Measurements from ENCODE around the gene POLG2. TPM values are rescaled to one million over a fixed set of nuclear protein-coding genes. Genes with fewer than 3 reads are reported as not detected.

POLG2 gene
- total RNA-seq, 1 experiment from 2014 or later: 28.9 TPM

DNA sequence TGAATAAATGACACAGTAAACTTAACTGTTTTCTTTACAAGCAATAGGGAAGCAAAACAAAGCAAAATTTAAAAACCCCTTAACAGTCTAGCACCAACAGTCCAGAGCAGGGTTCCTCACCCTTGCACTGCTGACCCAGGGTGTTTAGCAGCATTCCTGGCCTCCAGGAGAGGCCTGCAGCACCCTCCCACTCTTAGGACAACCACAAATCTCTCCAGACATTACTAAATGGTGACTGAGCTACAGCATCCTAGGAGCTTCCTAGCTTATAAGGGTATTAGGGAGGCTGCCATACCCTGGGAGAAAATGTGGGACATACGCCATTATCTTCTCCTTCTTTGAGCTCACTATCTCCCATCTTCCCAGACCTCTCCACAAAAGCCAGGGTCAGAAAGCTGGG lies 15.9 kb downstream of the POLG2 start:
- no peak overlapping the region for H3K4me3 Mint-ChIP-seq (ENCODE audit: unreplicated experiment)
- H3K4me1 Mint-ChIP-seq (ENCODE audit: low read depth, unreplicated experiment): no peaks in the 10 kb centered on the region
- POLR2A ChIA-PET: no interaction called here
- peaks cover 28% of the 10 kb centered on the region for H3K36me3 Mint-ChIP-seq (ENCODE audit: insufficient read depth, unreplicated experiment)
- H3K36me3 ChIP-seq (ENCODE audit: control insufficient read depth, insufficient read depth, low read length): no peaks in the 10 kb centered on the region
- TF ChIP-seq, protein P1, sequence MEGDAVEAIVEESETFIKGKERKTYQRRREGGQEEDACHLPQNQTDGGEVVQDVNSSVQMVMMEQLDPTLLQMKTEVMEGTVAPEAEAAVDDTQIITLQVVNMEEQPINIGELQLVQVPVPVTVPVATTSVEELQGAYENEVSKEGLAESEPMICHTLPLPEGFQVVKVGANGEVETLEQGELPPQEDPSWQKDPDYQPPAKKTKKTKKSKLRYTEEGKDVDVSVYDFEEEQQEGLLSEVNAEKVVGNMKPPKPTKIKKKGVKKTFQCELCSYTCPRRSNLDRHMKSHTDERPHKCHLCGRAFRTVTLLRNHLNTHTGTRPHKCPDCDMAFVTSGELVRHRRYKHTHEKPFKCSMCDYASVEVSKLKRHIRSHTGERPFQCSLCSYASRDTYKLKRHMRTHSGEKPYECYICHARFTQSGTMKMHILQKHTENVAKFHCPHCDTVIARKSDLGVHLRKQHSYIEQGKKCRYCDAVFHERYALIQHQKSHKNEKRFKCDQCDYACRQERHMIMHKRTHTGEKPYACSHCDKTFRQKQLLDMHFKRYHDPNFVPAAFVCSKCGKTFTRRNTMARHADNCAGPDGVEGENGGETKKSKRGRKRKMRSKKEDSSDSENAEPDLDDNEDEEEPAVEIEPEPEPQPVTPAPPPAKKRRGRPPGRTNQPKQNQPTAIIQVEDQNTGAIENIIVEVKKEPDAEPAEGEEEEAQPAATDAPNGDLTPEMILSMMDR (IDR thresholded peaks at IDR 0.05; ENCODE audit: insufficient read depth in 1 of 2, low read depth in 1 of 2, low read length in 1 of 2, severe bottlenecking in 1 of 2, unreplicated experiment in 1 of 2): no peak
- H3K27me3 Mint-ChIP-seq (ENCODE audit: insufficient read depth, unreplicated experiment): no peaks in the 10 kb centered on the region
- H3K27me3 ChIP-seq (replicated peaks; ENCODE audit: control insufficient read depth, insufficient read depth, low read length): no peaks in the 10 kb centered on the region
- CTCF ChIA-PET: interaction anchor here (0.9 kb wide), 1 partner anchor 62 kb away, joined by 5 read pairs; no protein-coding TSS in a partner anchor
- H3K9me3 ChIP-seq: no peaks in the 10 kb centered on the region
- intact Hi-C loops (cut with micrococcal nuclease; ENCODE audit: unreplicated experiment): no loop called here
- BruUV-seq (replicated peaks): no TSS peak
- no peaks in the 10 kb centered on the region for H3K4me1 ChIP-seq
- H3K4me3 ChIP-seq (ENCODE audit: low read depth, low read length): no peak overlapping the region
- DNase-seq: no peak
- no peak overlapping the region for H3K27ac Mint-ChIP-seq (ENCODE audit: unreplicated experiment)
- no peaks in the 10 kb centered on the region for H3K9me3 Mint-ChIP-seq (ENCODE audit: unreplicated experiment)

DNA sequence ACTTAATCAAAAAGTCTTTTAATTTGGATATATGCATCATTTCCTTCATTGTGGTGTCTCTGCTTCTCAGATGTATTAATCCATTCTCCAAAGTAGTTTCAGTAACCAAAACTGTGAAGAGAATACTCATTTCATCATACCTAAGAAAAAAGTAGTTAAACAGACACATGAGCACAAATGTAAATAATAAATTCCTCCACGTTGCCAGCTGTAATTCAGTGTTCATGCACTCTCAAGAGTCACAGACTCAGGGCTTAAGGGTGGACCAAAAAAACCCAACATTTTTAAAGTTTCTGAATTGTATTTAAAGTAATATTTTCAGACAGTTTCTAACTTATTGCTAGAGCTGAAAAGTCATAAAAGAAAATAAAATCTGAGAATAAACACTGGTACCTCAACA lies 19.0 kb downstream of the POLG2 start:
- H3K4me3 Mint-ChIP-seq (ENCODE audit: unreplicated experiment): no peak overlapping the region
- CTCF ChIA-PET: no interaction called here

DNA sequence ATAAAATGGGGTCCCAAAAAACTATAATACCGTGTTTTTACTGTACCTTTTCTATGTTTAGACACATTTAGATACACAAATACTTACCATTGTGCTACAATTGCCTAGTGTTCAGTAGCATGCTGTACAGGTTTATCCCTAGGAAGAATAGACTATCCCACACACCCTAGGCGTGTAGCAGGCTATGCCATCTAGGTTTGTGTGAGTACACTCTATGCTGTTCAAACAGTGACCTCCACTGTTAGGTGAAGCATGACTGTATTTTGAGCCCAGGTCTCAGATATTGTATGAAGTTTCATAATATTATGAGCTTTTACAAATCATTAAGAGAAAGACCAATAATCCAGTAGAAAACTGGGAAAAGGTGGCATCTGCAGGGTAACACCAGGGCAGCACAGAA lies 24.3 kb downstream of the POLG2 start:
- H3K4me3 Mint-ChIP-seq (ENCODE audit: unreplicated experiment): no peak overlapping the region
- no peak overlapping the region for H3K27ac Mint-ChIP-seq (ENCODE audit: unreplicated experiment)
- H3K4me1 Mint-ChIP-seq (ENCODE audit: low read depth, unreplicated experiment): no peaks in the 10 kb centered on the region
- no peak for DNase-seq
- Histone ChIP-seq H3K9me3 (no peaks in the 10 kb centered on the region), H3K4me1 (no peaks in the 10 kb centered on the region), H3K27me3 (replicated peaks; ENCODE audit: control insufficient read depth, insufficient read depth, low read length) (no peaks in the 10 kb centered on the region), H3K4me3 (ENCODE audit: low read depth, low read length) (no peak overlapping the region), H3K36me3 (ENCODE audit: control insufficient read depth, insufficient read depth, low read length) (no peaks in the 10 kb centered on the region)
- intact Hi-C loops (cut with micrococcal nuclease; ENCODE audit: unreplicated experiment): no loop called here
- no peaks in the 10 kb centered on the region for H3K27me3 Mint-ChIP-seq (ENCODE audit: insufficient read depth, unreplicated experiment)
- ChIA-PET POLR2A (no interaction called here), CTCF (interaction anchor here (1.0 kb wide), 1 partner anchor 52 kb away, joined by 3 read pairs; no protein-coding TSS in a partner anchor)
- no peaks in the 10 kb centered on the region for H3K9me3 Mint-ChIP-seq (ENCODE audit: unreplicated experiment)
- TF ChIP-seq, protein P1 (IDR thresholded peaks at IDR 0.05; ENCODE audit: insufficient read depth in 1 of 2, low read depth in 1 of 2, low read length in 1 of 2, severe bottlenecking in 1 of 2, unreplicated experiment in 1 of 2): no peak
- BruUV-seq (replicated peaks): no TSS peak
- H3K36me3 Mint-ChIP-seq (ENCODE audit: insufficient read depth, unreplicated experiment): peaks cover 6% of the 10 kb centered on the region

More for the DNA sequence above, 19.0 kb downstream of the POLG2 start:
- Histone ChIP-seq H3K4me1 (no peaks in the 10 kb centered on the region), H3K4me3 (ENCODE audit: low read depth, low read length) (no peak overlapping the region), H3K9me3 (no peaks in the 10 kb centered on the region), H3K36me3 (ENCODE audit: control insufficient read depth, insufficient read depth, low read length) (no peaks in the 10 kb centered on the region), H3K27me3 (replicated peaks; ENCODE audit: control insufficient read depth, insufficient read depth, low read length) (no peaks in the 10 kb centered on the region)
- Mint-ChIP-seq H3K9me3 (ENCODE audit: unreplicated experiment) (no peaks in the 10 kb centered on the region), H3K4me1 (ENCODE audit: low read depth, unreplicated experiment) (no peaks in the 10 kb centered on the region), H3K36me3 (ENCODE audit: insufficient read depth, unreplicated experiment) (peaks cover 7% of the 10 kb centered on the region), H3K27me3 (ENCODE audit: insufficient read depth, unreplicated experiment) (no peaks in the 10 kb centered on the region), H3K27ac (ENCODE audit: unreplicated experiment) (no peak overlapping the region)
- TF ChIP-seq, protein P1 (IDR thresholded peaks at IDR 0.05; ENCODE audit: insufficient read depth in 1 of 2, low read depth in 1 of 2, low read length in 1 of 2, severe bottlenecking in 1 of 2, unreplicated experiment in 1 of 2): no peak
- intact Hi-C loops (cut with micrococcal nuclease; ENCODE audit: unreplicated experiment): no loop called here
- no peak for DNase-seq
- POLR2A ChIA-PET: no interaction called here
- no TSS peak for BruUV-seq (replicated peaks)
